Measurements from ENCODE around the gene ZNF682.

DNA sequence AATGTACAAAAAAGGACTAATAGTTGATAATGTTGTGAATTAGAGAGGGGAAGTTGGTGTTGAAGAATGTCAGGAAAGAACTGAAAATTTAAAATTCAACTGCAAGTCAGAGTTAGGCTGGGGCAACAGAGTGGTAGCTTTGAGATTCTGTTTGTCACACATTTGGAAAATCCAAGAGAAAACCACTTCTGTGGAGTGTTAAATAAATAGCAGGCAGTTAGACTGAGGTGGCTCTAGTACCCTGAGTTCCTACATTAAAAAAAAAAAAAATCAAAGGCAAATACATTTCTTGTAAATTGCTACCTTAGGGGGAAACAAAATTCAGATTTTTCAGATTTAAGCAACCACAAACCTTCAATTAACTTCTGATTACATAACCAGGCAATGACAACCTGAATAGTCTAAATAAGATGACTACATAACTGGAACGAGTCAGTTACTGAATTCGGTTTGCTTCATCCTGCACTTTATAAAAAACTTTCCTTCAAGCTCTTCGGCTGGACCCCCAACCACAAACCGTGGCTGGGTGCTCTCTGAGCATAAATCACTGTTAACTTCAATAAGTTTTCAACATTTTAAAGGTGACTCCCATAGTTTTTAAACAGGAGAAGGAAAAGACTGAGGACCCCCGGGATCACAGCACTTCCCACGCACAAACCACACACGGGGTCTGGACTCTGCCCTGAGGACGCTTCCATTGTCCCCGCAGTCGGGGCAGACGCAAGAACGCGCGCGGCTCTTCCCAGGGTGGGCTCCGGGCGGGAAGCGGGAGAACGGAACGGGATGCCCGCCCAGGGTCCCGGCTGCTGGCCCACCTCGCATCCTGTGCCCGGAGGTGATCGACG, 725 bp downstream of the ZNF682 start:
- TF ChIP-seq, protein P1, sequence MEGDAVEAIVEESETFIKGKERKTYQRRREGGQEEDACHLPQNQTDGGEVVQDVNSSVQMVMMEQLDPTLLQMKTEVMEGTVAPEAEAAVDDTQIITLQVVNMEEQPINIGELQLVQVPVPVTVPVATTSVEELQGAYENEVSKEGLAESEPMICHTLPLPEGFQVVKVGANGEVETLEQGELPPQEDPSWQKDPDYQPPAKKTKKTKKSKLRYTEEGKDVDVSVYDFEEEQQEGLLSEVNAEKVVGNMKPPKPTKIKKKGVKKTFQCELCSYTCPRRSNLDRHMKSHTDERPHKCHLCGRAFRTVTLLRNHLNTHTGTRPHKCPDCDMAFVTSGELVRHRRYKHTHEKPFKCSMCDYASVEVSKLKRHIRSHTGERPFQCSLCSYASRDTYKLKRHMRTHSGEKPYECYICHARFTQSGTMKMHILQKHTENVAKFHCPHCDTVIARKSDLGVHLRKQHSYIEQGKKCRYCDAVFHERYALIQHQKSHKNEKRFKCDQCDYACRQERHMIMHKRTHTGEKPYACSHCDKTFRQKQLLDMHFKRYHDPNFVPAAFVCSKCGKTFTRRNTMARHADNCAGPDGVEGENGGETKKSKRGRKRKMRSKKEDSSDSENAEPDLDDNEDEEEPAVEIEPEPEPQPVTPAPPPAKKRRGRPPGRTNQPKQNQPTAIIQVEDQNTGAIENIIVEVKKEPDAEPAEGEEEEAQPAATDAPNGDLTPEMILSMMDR (IDR thresholded peaks at IDR 0.05): no peak
- no peak for TF ChIP-seq POLR2A (IDR thresholded peaks at IDR 0.05)

Measured in Peyer's patch (tissue), 4 donors.